HEK293 (cell line): ENCODE measurements around the gene ITGA3.

Experiments used
- CTCF ChIP-seq: fragments of 450-650 bp; formaldehyde crosslinking; IDR thresholded peaks from 2 replicates; pipeline ENCODE4 v1.5.1; 2016; ENCODE audit warnings: missing biosample characterization, missing genetic modification characterization
- PBX3 ChIP-seq: sonication (generic); formaldehyde crosslinking; IDR thresholded peaks from 2 replicates; pipeline ENCODE4 v1.8.1; 2022; ENCODE audit warnings: mild to moderate bottlenecking, moderate library complexity, missing genetic modification reagents
- YY1 ChIP-seq: fragments of 450-650 bp; formaldehyde crosslinking; IDR thresholded peaks from 2 replicates; pipeline ENCODE4 v1.5.1; 2018; ENCODE audit warnings: missing biosample characterization, missing genetic modification characterization
- ZNF146 ChIP-seq: fragments of 450-650 bp; formaldehyde crosslinking; IDR thresholded peaks from 2 replicates; pipeline ENCODE4 v1.5.1; 2016; ENCODE audit warnings: missing biosample characterization, missing genetic modification characterization
- ZNF239 ChIP-seq: fragments of 450-650 bp; formaldehyde crosslinking; IDR thresholded peaks from 2 replicates; pipeline ENCODE4 v1.5.1; 2016; ENCODE audit warnings: missing biosample characterization, missing genetic modification characterization
- ZNF280D ChIP-seq: fragments of 450-650 bp; formaldehyde crosslinking; IDR thresholded peaks from 2 replicates; pipeline ENCODE4 v1.5.1; 2016; ENCODE audit warnings: missing biosample characterization, missing genetic modification characterization
- ZNF561 ChIP-seq: fragments of 450-650 bp; IDR thresholded peaks from 2 replicates; pipeline ENCODE4 v1.5.1; 2018; ENCODE audit warnings: missing biosample characterization, missing genetic modification characterization, borderline replicate concordance

GRCh38 chr17:50059256-50059655 lies 3.3 kb downstream of the ITGA3 start:
- TF ChIP-seq YY1 (tag by site-specific recombination) (no peak), ZNF146 (no peak), CTCF (no peak), PBX3 (no peak), ZNF280D (tag by site-specific recombination) (no peak), ZNF561 (tag by site-specific recombination) (no peak), ZNF239 (tag by site-specific recombination) (no peak)
